ENCODE measurements around the gene PKP3. TPM values are rescaled to one million over a fixed set of nuclear protein-coding genes. Genes with fewer than 3 reads are reported as not detected.

The PKP3 gene
- polyA plus RNA-seq, 2 of the 4 experiments (the other 2 are of a cell fraction), result 12.1 to 25.9 TPM

DNA sequence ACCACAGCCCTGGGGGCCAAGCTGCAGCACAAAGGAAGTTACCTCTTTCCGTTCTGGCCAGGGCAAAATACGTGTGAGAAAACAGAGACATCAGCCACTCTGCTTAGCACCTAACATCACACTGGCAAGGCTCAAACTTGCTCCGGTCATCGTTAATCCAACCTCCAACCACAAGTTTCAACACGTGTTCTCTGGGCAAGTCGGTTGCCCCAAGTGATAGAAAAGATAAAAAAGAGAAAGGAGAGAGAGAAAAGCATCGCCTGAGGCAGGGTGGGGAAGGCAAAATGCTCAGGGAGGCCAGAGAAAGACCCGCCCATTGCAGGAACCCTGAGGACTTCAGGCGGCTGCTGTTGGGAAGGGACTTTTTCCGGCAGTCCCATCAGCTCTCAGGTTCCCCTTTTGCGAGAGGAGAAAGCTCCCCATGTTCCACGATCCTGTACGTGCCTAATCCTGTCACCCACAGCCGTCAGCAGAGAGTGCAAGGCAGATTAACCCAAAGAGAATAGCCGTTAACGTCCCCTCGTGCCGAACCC, 43.2 kb upstream of the PKP3 start:
- H3K9me3 ChIP-seq, result no peaks in the 10 kb centered on the region
- TF ChIP-seq, protein P1, sequence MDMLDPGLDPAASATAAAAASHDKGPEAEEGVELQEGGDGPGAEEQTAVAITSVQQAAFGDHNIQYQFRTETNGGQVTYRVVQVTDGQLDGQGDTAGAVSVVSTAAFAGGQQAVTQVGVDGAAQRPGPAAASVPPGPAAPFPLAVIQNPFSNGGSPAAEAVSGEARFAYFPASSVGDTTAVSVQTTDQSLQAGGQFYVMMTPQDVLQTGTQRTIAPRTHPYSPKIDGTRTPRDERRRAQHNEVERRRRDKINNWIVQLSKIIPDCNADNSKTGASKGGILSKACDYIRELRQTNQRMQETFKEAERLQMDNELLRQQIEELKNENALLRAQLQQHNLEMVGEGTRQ (IDR thresholded peaks at IDR 0.05), result no peak
- TF ChIP-seq RNF2 (IDR thresholded peaks at IDR 0.05; ENCODE audit: borderline replicate concordance, low read depth), result no peak
- TF ChIP-seq RAD21 (conservative IDR thresholded peaks at IDR 0.05 in 1 of 2, IDR thresholded peaks at IDR 0.05 in 1 of 2), result no peak
- no peak for TF ChIP-seq CHD2 (IDR thresholded peaks at IDR 0.05; ENCODE audit: low read length, partially characterized antibody)
- TF ChIP-seq HDAC2 (IDR thresholded peaks at IDR 0.05), result no peak
- no peak for TF ChIP-seq FOSB (CRISPR knock-in tag; IDR thresholded peaks at IDR 0.05)
- TF ChIP-seq JUNB (IDR thresholded peaks at IDR 0.05), result no peak
- no peak for TF ChIP-seq KDM1A (IDR thresholded peaks at IDR 0.05; ENCODE audit: low read depth)
- DNase-seq (ENCODE audit: low read depth in 1 of 2, low spot score in 1 of 2) (no peak), FAIRE-seq (no peak), ATAC-seq (no peak)
- H3K4me1 ChIP-seq, result peaks cover 21% of the 10 kb centered on the region
- H3K4me2 ChIP-seq, result no peak overlapping the region
- ChIA-PET CTCF (no interaction called here), POLR2A (no interaction called here)
- WGBS (ENCODE audit: missing lambda C conversion rate), result 80% methylated on average over 18 of the region's 18 CpGs
- H3K27ac ChIP-seq, result peak overlapping the region in 1 of 2 experiments; percentile 10; a peak in 1 of 6 replicates
- H3K4me3 ChIP-seq, result no peak overlapping the region

DNA sequence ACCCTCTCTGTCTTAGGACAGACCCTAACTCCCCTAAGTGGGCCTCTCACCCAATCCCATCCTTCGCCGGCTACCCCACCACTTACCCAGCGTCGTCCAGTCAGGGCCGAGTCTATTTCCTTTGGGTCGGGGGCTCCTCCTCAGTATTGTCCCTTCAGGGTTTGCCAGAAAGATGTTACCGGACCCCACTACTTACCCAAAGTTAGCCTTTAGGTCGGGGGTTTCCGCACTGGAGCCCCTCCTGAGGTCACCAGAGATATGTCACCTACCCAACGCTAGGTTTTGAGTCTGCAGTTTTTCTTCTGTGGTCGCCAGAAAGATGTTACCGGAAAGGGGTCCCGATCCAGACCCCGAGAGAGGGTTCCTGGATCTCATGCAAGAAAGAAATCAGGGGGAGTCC, 42.6 kb upstream of the PKP3 start:
- no peak overlapping the region; a peak in 1 of 6 replicates for H3K27ac ChIP-seq
- no peak for FAIRE-seq
- CTCF ChIA-PET, result interaction anchor here (2.4 kb wide), 1 partner anchor 46 kb away, joined by 12 read pairs; no protein-coding TSS in a partner anchor

DNA sequence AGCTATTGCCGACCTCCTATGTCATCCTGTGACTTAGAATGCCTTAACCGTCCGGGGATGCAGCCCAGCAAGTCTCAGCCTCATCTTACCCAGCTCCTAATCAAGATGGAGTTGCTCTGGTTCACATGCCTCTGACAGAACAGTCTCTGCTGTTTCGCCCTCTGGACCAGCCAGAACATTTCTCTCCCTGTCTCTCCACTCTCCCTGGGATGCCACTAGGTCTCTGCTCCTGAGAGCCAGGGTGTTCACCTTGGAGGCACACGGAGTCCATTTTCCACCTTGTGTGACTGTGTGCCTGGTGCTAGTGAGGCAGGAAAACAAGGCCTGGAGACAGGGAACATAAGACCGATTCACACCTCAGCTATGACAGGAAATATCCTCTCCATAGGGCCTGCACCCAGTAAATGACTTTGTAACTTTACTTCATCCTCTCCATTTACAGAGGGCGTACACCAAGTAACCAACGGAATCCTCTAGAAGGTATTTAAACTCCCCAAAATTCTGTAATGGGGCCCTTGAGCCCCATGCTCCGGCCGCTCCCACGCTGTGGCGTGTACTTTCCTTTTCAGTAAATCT, 41.5 kb upstream of the PKP3 start:
- Histone ChIP-seq H3K9me3 (no peaks in the 10 kb centered on the region), H3K4me3 (no peak overlapping the region), H3K27ac (peak overlapping the region in 1 of 2 experiments; percentile 79; a peak in 4 of 6 replicates), H3K4me2 (no peak overlapping the region), H3K4me1 (peaks cover 21% of the 10 kb centered on the region)
- ChIA-PET POLR2A (no interaction called here), CTCF (interaction anchor here (1.3 to 2.4 kb wide), 3 partner anchors 9 to 47 kb away, joined by 4 to 12 read pairs (median 5); no protein-coding TSS in a partner anchor)
- DNase-seq (ENCODE audit: low read depth in 1 of 2, low spot score in 1 of 2) (no peak), ATAC-seq (no peak), FAIRE-seq (no peak)
- TF ChIP-seq EHF (CRISPR knock-in tag; IDR thresholded peaks at IDR 0.05) (peak; percentile 92), CHD2 (IDR thresholded peaks at IDR 0.05; ENCODE audit: low read length, partially characterized antibody) (no peak), HOXB13 (CRISPR knock-in tag; IDR thresholded peaks at IDR 0.05; ENCODE audit: low read depth) (peak; percentile 63; the same call in 1 of the 2 replicates), GATA3 (IDR thresholded peaks at IDR 0.05; ENCODE audit: borderline replicate concordance) (no peak), HEYL (CRISPR knock-in tag; IDR thresholded peaks at IDR 0.05) (0 out of 2 replicates have a peak, but pooled peaks have one; percentile 53), ZSCAN20 (CRISPR knock-in tag; IDR thresholded peaks at IDR 0.05) (peak; percentile 77; the same call in 1 of the 2 replicates), HOXB5 (CRISPR knock-in tag; IDR thresholded peaks at IDR 0.05) (peak; percentile 65; the same call in 1 of the 2 replicates)
- TF ChIP-seq, protein P2, sequence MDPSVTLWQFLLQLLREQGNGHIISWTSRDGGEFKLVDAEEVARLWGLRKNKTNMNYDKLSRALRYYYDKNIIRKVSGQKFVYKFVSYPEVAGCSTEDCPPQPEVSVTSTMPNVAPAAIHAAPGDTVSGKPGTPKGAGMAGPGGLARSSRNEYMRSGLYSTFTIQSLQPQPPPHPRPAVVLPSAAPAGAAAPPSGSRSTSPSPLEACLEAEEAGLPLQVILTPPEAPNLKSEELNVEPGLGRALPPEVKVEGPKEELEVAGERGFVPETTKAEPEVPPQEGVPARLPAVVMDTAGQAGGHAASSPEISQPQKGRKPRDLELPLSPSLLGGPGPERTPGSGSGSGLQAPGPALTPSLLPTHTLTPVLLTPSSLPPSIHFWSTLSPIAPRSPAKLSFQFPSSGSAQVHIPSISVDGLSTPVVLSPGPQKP (IDR thresholded peaks at IDR 0.05; ENCODE audit: low read depth, low read length), result no peak
- WGBS (ENCODE audit: missing lambda C conversion rate), result 94% methylated on average over 12 of the region's 12 CpGs

More for the DNA sequence above, 42.6 kb upstream of the PKP3 start:
- POLR2A ChIA-PET, result no interaction called here
- Histone ChIP-seq H3K4me3 (no peak overlapping the region), H3K4me2 (no peak overlapping the region), H3K4me1 (peaks cover 21% of the 10 kb centered on the region), H3K9me3 (no peaks in the 10 kb centered on the region)
- TF ChIP-seq, protein P3, sequence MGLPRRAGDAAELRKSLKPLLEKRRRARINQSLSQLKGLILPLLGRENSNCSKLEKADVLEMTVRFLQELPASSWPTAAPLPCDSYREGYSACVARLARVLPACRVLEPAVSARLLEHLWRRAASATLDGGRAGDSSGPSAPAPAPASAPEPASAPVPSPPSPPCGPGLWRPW (IDR thresholded peaks at IDR 0.05), result no peak
- TF ChIP-seq TP53 (CRISPR knock-in tag; IDR thresholded peaks at IDR 0.05), result no peak
- no peak for TF ChIP-seq GATA3 (IDR thresholded peaks at IDR 0.05; ENCODE audit: borderline replicate concordance)
- no peak for TF ChIP-seq EP300 (IDR thresholded peaks at IDR 0.05)
- TF ChIP-seq HEYL (CRISPR knock-in tag; IDR thresholded peaks at IDR 0.05), result no peak
- TF ChIP-seq, protein P4, sequence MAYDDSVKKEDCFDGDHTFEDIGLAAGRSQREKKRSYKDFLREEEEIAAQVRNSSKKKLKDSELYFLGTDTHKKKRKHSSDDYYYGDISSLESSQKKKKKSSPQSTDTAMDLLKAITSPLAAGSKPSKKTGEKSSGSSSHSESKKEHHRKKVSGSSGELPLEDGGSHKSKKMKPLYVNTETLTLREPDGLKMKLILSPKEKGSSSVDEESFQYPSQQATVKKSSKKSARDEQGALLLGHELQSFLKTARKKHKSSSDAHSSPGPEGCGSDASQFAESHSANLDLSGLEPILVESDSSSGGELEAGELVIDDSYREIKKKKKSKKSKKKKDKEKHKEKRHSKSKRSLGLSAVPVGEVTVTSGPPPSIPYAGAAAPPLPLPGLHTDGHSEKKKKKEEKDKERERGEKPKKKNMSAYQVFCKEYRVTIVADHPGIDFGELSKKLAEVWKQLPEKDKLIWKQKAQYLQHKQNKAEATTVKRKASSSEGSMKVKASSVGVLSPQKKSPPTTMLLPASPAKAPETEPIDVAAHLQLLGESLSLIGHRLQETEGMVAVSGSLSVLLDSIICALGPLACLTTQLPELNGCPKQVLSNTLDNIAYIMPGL (CRISPR knock-in tag; IDR thresholded peaks at IDR 0.05; ENCODE audit: borderline replicate concordance), result no peak
- TF ChIP-seq POLR2AphosphoS2 (conservative IDR thresholded peaks at IDR 0.05; ENCODE audit: low read length), result no peak
- no peak for TF ChIP-seq SMC3 (IDR thresholded peaks at IDR 0.05)
- TF ChIP-seq FOXS1 (CRISPR knock-in tag; IDR thresholded peaks at IDR 0.05), result no peak
- no peak for TF ChIP-seq KDM1A (IDR thresholded peaks at IDR 0.05; ENCODE audit: low read depth)
- no peak for TF ChIP-seq ZC3H11A (IDR thresholded peaks at IDR 0.05)
- TF ChIP-seq HDAC2 (IDR thresholded peaks at IDR 0.05), result no peak
- TF ChIP-seq CHD2 (IDR thresholded peaks at IDR 0.05; ENCODE audit: low read length, partially characterized antibody), result no peak
- no peak for TF ChIP-seq NFE2L2 (conservative IDR thresholded peaks at IDR 0.05; ENCODE audit: low read length)
- TF ChIP-seq, protein P1 (IDR thresholded peaks at IDR 0.05), result no peak
- no peak for DNase-seq (ENCODE audit: low read depth in 1 of 2, low spot score in 1 of 2)
- ATAC-seq, result no peak
- 92% methylated on average over 14 of the region's 14 CpGs for WGBS (ENCODE audit: missing lambda C conversion rate)
